SU-DHL-6 (cell line): ENCODE data around the gene SLC8A1.

Experiments used
- EZH2phosphoT487 ChIP-seq: fragments of 200-600 bp; sonication (generic), shearing (Covaris generic); conservative IDR thresholded peaks from 2 replicates; pipeline ENCODE4 v1.6.1; 2018; ENCODE audit warnings: mild to moderate bottlenecking, antibody characterized with exemption, low read length, moderate library complexity, mixed read lengths
- TF ChIP-seq, protein P1 (sequence below): fragments of 200-600 bp; sonication (generic); IDR thresholded peaks from one replicate; pipeline ENCODE4 v1.5.1; 2017; ENCODE audit warnings: antibody characterized with exemption, mild to moderate bottlenecking, low read length, moderate library complexity; ENCODE audit not compliant: insufficient read depth, poor library complexity, severe bottlenecking

DNA sequence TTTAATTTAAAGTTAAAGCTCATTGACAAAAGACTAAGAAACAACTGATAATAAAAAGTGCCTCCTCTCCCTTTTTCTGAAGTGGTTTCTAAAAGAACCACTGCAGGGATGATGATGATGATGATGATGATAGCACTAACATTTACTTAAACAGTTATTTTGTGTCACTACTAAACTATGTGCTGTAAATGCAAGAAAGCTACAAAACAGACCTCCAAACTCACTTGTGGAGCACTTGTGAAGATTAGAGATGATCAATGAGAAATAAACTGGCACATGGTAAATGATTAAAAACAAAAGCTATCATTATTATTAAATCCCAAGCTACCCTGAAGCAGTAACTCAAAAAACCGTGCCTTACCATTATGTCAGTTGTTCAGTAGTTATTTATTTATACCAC is 88.7 kb downstream of the SLC8A1 start:
- TF ChIP-seq, protein P1, sequence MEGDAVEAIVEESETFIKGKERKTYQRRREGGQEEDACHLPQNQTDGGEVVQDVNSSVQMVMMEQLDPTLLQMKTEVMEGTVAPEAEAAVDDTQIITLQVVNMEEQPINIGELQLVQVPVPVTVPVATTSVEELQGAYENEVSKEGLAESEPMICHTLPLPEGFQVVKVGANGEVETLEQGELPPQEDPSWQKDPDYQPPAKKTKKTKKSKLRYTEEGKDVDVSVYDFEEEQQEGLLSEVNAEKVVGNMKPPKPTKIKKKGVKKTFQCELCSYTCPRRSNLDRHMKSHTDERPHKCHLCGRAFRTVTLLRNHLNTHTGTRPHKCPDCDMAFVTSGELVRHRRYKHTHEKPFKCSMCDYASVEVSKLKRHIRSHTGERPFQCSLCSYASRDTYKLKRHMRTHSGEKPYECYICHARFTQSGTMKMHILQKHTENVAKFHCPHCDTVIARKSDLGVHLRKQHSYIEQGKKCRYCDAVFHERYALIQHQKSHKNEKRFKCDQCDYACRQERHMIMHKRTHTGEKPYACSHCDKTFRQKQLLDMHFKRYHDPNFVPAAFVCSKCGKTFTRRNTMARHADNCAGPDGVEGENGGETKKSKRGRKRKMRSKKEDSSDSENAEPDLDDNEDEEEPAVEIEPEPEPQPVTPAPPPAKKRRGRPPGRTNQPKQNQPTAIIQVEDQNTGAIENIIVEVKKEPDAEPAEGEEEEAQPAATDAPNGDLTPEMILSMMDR = no peak
- no peak for TF ChIP-seq EZH2phosphoT487
